ENCODE measurements around the gene EMC7. TPM values are rescaled to one million over a fixed set of nuclear protein-coding genes. Genes with fewer than 3 reads are reported as not detected.

Gene EMC7
- total and polyA plus RNA-seq, 4 donors, result 26.7 to 58.3 (median 37.6) TPM

DNA sequence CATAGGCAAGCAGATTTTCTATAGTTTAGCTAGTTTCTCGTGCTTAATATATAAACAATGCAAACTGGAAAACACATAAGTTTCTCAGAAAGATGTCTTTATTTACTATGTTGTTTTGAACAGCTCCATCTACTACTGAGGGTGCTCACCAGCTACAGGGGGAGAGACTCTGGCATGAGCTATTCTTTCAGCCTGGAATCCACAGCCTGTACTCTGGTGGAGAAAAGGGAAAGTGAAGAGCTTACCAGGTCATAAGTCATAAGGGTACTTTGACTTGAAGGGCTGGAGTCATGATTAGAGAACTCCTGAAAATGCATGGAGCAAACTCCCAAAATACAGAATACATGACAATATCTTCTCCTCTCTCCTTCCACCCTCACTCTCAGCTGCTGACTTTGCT lies 58.3 kb downstream of the EMC7 start:
- 90% methylated on average over 1 of the region's 1 CpG for WGBS

More for the DNA sequence above, 58.3 kb downstream of the EMC7 start:
- no peak overlapping the region for H3K27ac ChIP-seq (ENCODE audit: low read depth in 1 of 2, low read length in 2 of 2)
- no peak for DNase-seq (ENCODE audit: low spot score)
- H3K4me3 ChIP-seq (ENCODE audit: low read depth in 1 of 3, low read length in 3 of 3), result no peak overlapping the region
- no peaks in the 10 kb centered on the region for H3K27me3 ChIP-seq (ENCODE audit: control insufficient read depth in 4 of 4, insufficient read depth in 4 of 4, low read length in 3 of 4)
- H3K9ac ChIP-seq (ENCODE audit: low read depth in 1 of 2, low read length in 2 of 2), result no peak overlapping the region
- peaks cover 0 to 8% (median 3%) of the 10 kb centered on the region in 4 donors for H3K4me1 ChIP-seq (ENCODE audit: control insufficient read depth in 4 of 4, insufficient read depth in 4 of 4, low read length in 3 of 4)
- no peaks in the 10 kb centered on the region for H3K36me3 ChIP-seq (ENCODE audit: control insufficient read depth in 4 of 4, insufficient read depth in 3 of 4, low read depth in 1 of 4, low read length in 3 of 4)
- no peaks in the 10 kb centered on the region for H3K9me3 ChIP-seq (ENCODE audit: control insufficient read depth in 4 of 4, low read length in 3 of 4)
- TF ChIP-seq EGR1 (IDR thresholded peaks at IDR 0.05; ENCODE audit: low read depth in 2 of 2) (no peak), RAD21 (IDR thresholded peaks at IDR 0.05) (no peak), JUND (IDR thresholded peaks at IDR 0.05) (no peak), HNF4A (conservative IDR thresholded peaks at IDR 0.05) (no peak), GABPA (IDR thresholded peaks at IDR 0.05 in 1 of 2, conservative IDR thresholded peaks at IDR 0.05 in 1 of 2) (no peak), SP1 (IDR thresholded peaks at IDR 0.05) (no peak), ZBTB33 (IDR thresholded peaks at IDR 0.05) (no peak), RXRA (IDR thresholded peaks at IDR 0.05) (no peak), CTCF (IDR thresholded peaks at IDR 0.05; ENCODE audit: low read depth, low read length, missing input control) (no peak), TAF1 (conservative IDR thresholded peaks at IDR 0.05) (no peak), YY1 (IDR thresholded peaks at IDR 0.05) (no peak), REST (IDR thresholded peaks at IDR 0.05) (no peak), HNF4G (IDR thresholded peaks at IDR 0.05) (no peak), FOXA2 (IDR thresholded peaks at IDR 0.05) (no peak), NR2F2 (IDR thresholded peaks at IDR 0.05) (no peak), ATF3 (IDR thresholded peaks at IDR 0.05) (no peak)
- TF ChIP-seq, protein P1, sequence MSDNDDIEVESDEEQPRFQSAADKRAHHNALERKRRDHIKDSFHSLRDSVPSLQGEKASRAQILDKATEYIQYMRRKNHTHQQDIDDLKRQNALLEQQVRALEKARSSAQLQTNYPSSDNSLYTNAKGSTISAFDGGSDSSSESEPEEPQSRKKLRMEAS (IDR thresholded peaks at IDR 0.05), result no peak
